ENCODE data around the gene ZSCAN31.
"Not testable (repeated sequence)": the region's sequence is repeated elsewhere in the genome, so short reads cannot be mapped to it uniquely, and the experiment has no call there.

ZSCAN31 gene

DNA sequence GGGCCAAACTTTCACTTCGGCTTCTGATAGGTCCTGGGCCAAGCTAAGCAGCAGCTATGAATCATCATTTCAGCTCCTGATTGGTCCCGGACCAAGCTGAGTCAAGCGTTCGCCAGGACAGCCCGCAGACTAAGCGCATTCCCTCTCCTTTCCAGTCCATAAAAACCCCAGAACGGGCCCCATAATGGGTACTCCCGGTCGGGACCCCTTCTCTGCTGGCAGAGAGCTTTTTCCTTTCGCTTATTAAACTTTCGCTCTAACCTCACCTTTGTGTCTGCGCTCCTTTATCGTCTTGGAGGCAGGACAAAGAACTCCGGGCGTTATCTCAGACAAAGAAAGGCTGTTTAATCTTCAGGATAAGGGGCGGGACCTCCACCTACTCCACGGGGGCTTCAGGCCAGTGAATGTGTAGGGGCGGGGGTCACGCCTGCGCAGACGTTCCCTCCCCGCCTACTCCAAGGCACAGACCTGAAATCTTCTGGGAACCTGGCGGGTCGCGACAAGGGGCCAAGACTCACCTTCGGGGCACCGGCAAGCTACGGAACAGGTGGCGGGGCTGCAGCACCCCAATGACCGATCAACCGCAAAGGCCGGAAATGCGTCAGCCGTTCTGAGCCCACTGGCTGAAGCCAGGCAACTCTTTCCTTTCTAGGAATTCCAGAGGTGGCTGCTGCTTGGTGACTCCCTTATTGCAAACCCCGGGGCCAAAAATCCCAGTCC lies at the start of gene ZSCAN31:
ZSCAN31 (minus strand) TSS at position 585 of the 720 bp plus-strand sequence. CDS start 6,465 bp downstream, outside the sequence.
- peak; percentile 94 for DNase-seq

DNA sequence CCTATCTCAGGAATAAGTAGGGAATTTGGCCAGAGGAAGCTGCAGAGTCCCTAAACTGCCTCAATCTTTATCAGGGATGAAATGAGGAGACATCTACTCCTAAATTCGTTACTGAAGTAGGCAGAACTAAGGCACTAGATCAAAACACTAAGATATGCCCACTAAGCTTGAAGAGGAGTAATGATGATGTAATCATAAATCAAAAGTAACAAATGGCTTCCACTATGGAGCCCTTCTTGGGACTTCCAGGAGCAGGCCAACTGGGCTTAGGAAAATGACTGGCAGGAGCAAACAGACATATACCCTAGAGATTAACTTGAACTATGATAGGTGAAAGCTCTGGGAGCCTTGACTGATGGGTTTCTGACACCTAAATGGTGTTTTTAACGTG lies 48.2 kb upstream of the ZSCAN31 start:
- DNase-seq = no peak

DNA sequence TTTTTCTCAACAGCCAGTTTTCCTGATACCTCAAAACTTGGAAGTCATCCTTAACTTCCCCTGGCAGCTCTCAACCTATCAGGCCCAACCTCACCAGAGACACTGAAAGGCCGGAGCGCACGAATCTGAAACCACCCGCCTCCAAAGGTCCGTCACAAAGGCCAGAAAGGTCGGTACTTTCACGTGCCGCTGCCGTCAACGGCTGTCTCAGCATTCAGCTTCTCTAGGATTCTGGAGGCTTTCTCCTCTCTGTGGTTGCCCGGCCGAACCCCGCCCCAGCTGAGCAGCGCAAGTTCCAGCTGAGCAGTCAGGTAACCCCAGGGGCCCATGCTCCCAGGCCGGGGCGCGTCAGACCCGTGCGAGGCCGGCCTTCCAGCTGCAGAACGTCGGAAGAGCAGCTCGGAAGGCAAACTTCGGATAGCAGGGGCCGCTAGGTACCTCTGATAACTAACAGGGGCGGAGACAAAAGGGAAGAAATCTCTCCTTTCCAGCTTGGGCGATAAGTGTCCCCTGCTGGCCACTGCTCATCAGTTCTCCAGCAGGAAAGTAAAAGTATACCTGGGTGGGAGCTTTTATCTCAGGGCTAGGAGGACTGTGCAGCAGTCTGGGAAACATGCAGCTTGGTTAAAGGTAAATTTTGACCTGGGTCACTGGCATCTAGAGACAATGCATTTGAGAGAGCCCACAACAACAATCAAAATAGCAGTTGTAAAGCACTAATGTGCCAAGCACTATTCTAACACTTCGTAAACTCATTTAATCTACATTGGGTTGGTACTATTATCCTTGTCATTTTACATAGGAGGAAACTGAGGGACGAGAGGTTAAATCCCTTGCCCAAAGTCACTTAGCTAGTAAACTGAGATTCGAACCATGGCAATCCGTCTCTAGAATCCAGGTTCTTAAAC lies 47.5 kb upstream of the ZSCAN31 start:
- DNase-seq = no peak

- DNase-seq = no peak
Measured at GRCh38 chr6:28380381-28380780, 44.4 kb upstream of the ZSCAN31 start.

- no peak for DNase-seq
Measured at GRCh38 chr6:28378644-28379043, 42.7 kb upstream of the ZSCAN31 start.

DNA sequence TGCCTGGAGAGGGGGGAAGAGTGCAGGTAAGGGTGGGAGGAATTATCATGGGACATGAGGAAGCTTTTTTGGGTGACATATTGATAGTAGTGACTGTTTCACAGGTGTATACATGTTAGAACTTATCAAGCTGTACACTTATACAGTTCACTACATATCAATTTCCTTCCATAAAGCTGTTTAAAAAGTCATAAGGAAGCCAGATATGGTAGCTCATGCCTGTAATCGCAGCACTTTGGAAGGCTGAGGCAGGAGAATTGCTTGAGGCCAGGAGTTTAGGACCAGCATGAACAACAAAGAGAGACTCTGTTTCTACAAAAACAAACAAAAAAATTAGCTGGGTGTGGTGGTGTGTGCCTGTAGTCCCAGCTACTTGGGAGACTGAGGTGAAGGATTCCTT lies 41.9 kb upstream of the ZSCAN31 start:
- DNase-seq = no peak

GRCh38 chr6:28373925-28374324 lies 38.0 kb upstream of the ZSCAN31 start:
- DNase-seq = no peak

DNA sequence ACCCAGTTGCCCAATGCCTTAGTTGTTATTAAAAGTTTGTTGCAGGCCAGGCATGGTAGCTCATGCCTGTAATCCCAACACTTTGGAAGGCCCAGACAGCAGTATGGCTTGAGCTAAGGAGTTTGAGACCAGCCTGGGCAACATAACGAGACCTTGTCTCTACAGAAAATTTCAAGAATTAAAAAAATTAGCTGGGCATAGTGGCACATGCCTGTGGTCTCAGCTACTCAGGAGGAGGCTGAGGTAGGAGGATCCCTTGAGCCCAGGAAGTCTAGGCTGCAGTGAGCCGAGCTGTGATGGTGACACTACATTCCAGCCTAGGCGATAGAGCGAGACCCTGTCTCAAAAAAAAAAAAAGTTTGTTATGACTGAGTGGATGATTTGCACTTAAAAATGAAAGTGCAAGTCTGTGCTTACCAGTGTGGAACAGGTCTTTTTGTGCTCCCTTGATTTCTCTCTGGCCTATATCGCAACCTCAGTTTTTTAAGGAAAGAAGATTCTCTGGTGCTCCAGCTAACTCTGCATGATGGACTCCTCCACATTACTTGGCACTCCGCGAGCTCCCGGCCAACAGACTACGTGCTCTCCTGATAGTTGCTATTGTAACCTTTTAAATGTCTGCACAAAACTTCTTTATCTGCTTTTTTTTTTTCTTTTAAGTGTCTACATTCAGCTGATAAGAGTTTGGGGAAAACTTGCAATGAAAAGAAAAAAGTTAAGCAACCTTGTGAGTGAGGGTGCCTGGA lies 35.9 kb upstream of the ZSCAN31 start:
- DNase-seq = no peak

DNA sequence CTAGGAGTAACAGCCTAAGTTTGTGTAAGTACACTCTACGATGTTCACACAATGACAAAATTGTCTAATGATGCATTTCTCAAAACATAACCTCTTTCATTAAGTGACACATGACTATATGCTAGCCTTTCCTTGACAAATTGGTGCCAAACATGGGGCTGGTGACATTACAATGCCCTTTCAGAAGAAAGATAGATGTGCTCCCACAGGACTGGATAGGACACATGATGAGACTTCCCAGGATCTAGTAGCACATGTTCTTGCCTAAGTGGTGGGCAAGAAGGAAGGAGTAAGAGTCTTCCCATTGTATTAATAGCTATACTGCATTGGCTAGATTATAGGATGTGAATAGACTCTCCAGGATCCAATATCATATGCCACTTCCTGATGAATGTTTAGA lies 35.3 kb upstream of the ZSCAN31 start:
- DNase-seq = no peak

DNA sequence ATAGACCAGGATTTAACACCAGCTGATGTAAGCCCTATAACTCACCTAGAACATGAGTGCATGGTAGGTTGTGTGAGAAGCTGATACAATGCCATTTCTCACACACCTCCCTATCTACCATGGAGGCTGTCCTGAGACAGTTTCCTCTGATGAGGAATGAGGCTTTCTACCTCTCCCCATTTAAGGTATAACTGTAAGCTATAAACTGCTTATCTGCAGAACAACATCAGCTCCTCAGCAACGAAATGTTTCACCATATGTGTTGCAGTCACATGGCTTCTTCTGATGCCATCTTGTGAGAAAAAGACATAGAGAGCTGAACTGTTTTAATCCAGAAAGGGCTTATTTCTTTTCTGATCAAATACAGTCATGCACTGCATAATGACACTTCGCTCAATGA lies 34.5 kb upstream of the ZSCAN31 start:
- DNase-seq = no peak

DNA sequence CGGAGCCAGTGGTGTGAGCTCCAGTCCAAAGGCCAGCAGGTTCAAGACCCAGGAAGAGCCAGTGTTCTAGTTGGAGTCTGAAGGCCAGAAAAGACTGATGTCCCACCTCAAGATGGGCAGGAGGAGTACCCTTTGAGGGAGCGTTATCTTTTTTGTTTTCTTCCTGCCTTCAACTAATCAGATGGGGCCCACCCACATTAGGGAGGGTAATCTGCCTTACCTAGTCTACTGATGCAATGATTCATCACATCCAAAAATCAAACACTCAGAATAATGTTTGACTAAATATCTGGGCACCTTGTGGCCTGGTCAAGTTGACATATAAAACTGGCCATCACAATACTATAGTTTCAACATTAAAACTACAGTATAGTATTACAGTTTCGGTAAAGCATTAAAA lies 33.5 kb upstream of the ZSCAN31 start:
- DNase-seq = no peak

DNA sequence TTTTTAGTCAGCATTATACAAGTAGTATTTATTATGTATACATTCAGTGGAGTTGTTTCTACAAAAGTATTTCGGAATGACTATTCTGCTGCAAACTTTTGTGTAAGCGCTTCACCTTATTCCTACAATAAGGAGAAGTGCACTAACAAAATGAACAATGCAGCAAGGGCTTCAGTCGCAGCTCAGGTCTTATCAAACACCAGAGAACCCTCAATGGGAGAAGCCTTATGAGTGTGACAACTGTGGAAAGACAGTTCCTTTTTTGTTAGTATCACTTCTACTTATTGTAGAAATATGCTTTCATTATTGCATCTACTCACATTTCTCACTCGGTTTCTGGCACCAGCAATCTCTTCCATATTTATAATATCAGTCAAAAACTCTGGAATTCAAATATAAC lies 32.6 kb upstream of the ZSCAN31 start:
- DNase-seq = no peak

- DNase-seq = not testable (repeated sequence)
Measured at GRCh38 chr6:28365590-28365989, 29.6 kb upstream of the ZSCAN31 start.

- no peak for DNase-seq
Measured at GRCh38 chr6:28360961-28361360, 25.0 kb upstream of the ZSCAN31 start.

DNA sequence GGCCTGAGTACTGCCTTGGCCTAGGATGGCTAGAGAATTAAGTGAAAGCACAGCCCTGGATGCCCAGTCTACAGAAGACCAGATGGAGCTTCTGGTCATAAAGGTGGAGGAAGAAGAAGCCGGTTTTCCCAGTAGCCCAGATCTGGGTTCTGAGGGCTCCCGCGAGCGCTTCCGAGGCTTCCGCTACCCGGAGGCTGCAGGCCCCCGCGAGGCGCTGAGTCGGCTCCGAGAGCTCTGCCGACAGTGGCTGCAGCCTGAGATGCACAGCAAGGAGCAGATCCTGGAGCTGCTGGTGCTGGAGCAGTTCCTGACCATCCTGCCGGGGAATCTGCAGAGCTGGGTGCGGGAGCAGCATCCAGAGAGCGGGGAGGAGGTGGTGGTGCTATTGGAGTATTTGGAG lies 23.6 kb upstream of the ZSCAN31 start:
- not testable (repeated sequence) for DNase-seq

GRCh38 chr6:28357036-28357435 lies 21.1 kb upstream of the ZSCAN31 start:
- DNase-seq = peak; percentile 40

GRCh38 chr6:28356666-28357020 lies 20.7 kb upstream of the ZSCAN31 start:
- no peak for DNase-seq

GRCh38 chr6:28355743-28356665 lies 20.1 kb upstream of the ZSCAN31 start:
- DNase-seq = peak; percentile 82

DNA sequence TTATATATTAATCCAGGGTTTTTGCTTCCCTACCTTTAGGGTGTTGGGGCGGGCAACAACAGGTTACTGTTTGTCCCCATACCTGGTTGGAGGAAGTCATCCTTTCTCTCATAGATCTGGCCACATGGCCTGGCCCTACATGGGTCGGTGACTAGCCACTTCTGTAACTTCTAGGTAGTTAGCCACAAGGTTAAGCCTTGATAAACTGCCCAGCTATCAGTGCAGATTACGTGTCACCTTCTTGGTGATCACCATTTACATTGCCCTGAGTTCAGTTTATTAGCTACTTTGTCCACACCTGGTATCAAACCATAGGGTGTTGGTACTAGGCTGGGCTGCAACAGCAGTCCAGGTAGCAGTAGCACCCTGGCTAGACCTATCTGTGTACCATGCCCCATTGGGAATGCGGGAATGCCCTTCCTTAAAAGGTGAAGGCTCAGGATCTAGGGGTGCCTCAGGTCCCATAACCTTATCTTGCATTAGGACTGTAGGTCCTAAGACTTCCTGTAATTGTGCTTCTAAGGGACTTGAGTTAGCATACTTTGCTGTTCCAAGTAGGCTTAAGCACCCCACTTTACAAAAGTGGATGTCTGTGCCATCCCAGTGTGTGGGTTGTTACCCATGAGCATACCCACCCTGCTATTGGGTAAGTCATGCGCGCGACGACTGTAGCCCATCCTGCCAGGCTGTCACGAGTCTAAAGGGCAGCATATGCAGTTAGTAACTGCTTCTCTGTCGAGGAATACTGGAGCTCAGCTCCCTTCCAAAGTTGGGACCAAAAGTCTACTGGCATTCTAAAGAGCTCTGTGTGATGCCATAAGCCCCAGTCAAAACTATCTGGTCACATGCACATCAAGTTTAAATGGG lies 19.0 kb upstream of the ZSCAN31 start:
- DNase-seq = no peak

- no peak for DNase-seq
Measured at GRCh38 chr6:28353981-28354676, 18.2 kb upstream of the ZSCAN31 start.

GRCh38 chr6:28353356-28353755 lies 17.4 kb upstream of the ZSCAN31 start:
- no peak for DNase-seq
